Esophagus muscularis mucosa (tissue), 4 donors: ENCODE measurements around the gene SNX18. TPM values are rescaled to one million over a fixed set of nuclear protein-coding genes. Genes with fewer than 3 reads are reported as not detected.

ENCODE experiments used
- DNase-seq: peaks from one replicate; pipeline ENCODE4 v3.0.0-alpha.2; 2017; ENCODE audit errors: extremely low spot score
- H3K27ac ChIP-seq, 4 donors: fragments of 200-600 bp; sonication (generic); replicated peaks in 1 of 4; 1 replicate in 3 of 4; 2 replicates in 1 of 4; pipeline ENCODE4 v1.5.1; 2016 to 2019; ENCODE audit warnings: mild to moderate bottlenecking in 1 of 4
- H3K27me3 ChIP-seq, 4 donors: fragments of 200-600 bp; sonication (generic); one replicate each; pipeline versions ENCODE4 v1.5.1 to v1.6.0; 2016 to 2019
- H3K36me3 ChIP-seq, 4 donors: fragments of 200-600 bp; sonication (generic); one replicate each; pipeline ENCODE4 v1.5.1; 2016 to 2019
- H3K4me1 ChIP-seq, 4 donors: fragments of 200-600 bp; sonication (generic); one replicate each; pipeline ENCODE4 v1.5.1; 2016 to 2019
- H3K4me3 ChIP-seq, 4 donors: fragments of 200-600 bp; sonication (generic); 1 replicate in 2 of 4; 2 replicates in 2 of 4; pipeline ENCODE4 v1.5.1; 2016 to 2019; ENCODE audit warnings: mild to moderate bottlenecking in 4 of 4, moderate library complexity in 1 of 4
- H3K9me3 ChIP-seq, 4 donors: fragments of 200-600 bp; sonication (generic); 1 replicate in 3 of 4; 2 replicates in 1 of 4; pipeline ENCODE4 v1.5.1; 2016 to 2019
- CTCF ChIP-seq, 3 experiments: fragments of 200-600 bp in 2 of 3; fragments of 450-650 bp in 1 of 3; sonication (generic) in 2 of 3; IDR thresholded peaks; one replicate each; pipeline ENCODE4 v1.5.1; 2017 to 2019; ENCODE audit warnings: antibody characterized with exemption in 3 of 3, mild to moderate bottlenecking in 2 of 3, moderate library complexity in 1 of 3
- EP300 ChIP-seq: sonication (generic); formaldehyde crosslinking; IDR thresholded peaks from one replicate; pipeline ENCODE4 v1.6.1; 2017; ENCODE audit warnings: antibody characterized with exemption
- POLR2A ChIP-seq: fragments of 450-650 bp; IDR thresholded peaks from one replicate; pipeline ENCODE4 v1.6.1; 2017; ENCODE audit warnings: antibody characterized with exemption, moderate library complexity, mild to moderate bottlenecking, low read depth
- POLR2AphosphoS5 ChIP-seq, 2 donors: sonication (generic); formaldehyde crosslinking; IDR thresholded peaks; one replicate each; pipeline ENCODE4 v1.6.1; 2017; ENCODE audit warnings: antibody characterized with exemption in 2 of 2
- WGBS: methylation state at CpG from one replicate; pipeline ENCODE4 v1.1.5; 2018; 5-methylcytosine and 5-hydroxymethylcytosine counted together
- intact Hi-C: fragments of 100-400 bp; cut with DNase I; formaldehyde crosslinking; loops from one replicate; pipeline ENCODE4 v1.15.1; 2023
- total RNA-seq, 4 donors: library from RNA; depleted of rRNA; stranded (reverse); fragments of >200 nt; gene quantifications; one replicate each; pipeline versions ENCODE4 v1.1.0 to v1.2.1, GENCODE V29; 2016

SNX18 gene
- total RNA-seq, 4 donors from 2014 or later = 34.1 to 93.3 (median 57.4) TPM

DNA sequence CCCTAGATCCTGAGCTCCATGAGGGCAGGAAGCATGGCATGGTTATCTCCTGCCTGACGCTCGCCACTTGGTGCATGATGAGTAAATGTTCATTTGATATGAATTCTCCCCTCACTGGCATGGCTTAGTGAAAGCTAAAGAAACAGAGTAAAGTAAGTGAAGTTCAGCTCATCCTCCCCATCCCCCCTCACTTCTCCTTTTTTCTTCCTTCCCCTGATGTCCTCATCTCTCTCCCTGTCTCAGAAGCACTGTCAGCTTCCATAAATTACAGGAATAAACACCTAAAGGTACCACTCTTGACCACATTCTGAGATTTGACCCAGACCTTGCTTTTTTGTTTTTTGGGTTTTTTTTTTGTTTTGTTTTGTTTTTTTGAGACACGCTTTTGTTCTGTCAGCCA is 73.3 kb downstream of the SNX18 start:
- H3K36me3 ChIP-seq = no peaks in the 10 kb centered on the region
- DNase-seq = no peak
- H3K4me1 ChIP-seq = no peaks in the 10 kb centered on the region
- intact Hi-C loops = no loop called here
- no peak overlapping the region for H3K27ac ChIP-seq
- H3K9me3 ChIP-seq = peaks cover 0 to 8% (median 5%) of the 10 kb centered on the region in 4 donors
- H3K4me3 ChIP-seq = no peak overlapping the region
- H3K27me3 ChIP-seq = no peaks in the 10 kb centered on the region
- WGBS = 90% methylated on average over 3 of the region's 3 CpGs
- TF ChIP-seq EP300 (no peak), POLR2AphosphoS5 (IDR thresholded peaks at IDR 0.05) (no peak)

DNA sequence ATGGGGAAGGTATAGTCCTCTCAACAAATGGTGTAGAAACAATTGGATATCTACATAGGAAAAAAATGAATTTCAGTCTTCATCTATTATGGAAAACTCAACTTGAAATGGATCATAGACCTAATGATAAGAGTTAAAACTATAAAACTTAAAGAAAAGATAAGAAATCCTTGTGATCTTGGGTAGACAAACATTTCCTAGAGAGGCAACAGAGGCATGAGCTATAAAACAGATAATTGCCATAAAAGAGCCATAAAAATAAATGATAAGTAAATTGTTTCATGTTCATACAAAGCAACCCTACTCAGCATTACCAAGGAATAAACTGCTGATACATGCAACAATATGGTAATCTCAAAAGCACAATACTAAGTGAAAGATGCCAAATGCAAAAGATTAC is 76.2 kb downstream of the SNX18 start:
- Histone ChIP-seq H3K36me3 (no peaks in the 10 kb centered on the region), H3K4me1 (no peaks in the 10 kb centered on the region), H3K27me3 (no peaks in the 10 kb centered on the region), H3K27ac (no peak overlapping the region), H3K9me3 (peaks cover 0 to 17% (median 7%) of the 10 kb centered on the region in 4 donors), H3K4me3 (no peak overlapping the region)
- DNase-seq = no peak
- intact Hi-C loops = no loop called here
- TF ChIP-seq POLR2AphosphoS5 (IDR thresholded peaks at IDR 0.05) = no peak
- TF ChIP-seq POLR2A = no peak
- no peak for TF ChIP-seq CTCF (IDR thresholded peaks at IDR 0.05)
- no peak for TF ChIP-seq EP300

- H3K27me3 ChIP-seq = no peaks in the 10 kb centered on the region
- intact Hi-C loops = no loop called here
- TF ChIP-seq POLR2A (no peak), EP300 (no peak), CTCF (IDR thresholded peaks at IDR 0.05) (no peak), POLR2AphosphoS5 (IDR thresholded peaks at IDR 0.05) (no peak)
Measured at GRCh38 chr5:54594181-54594580, 76.6 kb downstream of the SNX18 start.

DNA sequence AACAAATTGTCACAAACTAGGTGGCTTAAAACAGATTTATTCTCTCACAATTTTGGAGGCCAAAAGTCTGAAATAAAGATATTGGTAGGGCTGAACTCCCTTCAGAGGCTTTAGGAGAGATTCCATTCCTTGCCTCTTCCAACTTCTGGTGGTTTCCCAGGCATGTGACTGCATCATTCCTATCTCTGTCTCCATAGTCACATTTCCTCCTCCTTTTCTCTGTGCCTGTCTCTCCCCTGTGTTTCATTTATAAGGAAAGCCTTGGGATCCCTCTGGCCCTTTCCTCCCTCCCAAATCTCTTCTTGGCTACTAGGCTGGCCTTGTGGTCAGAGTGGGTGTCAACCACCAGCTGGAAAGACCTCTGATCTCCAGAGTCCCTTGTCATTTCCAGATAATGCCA is 78.2 kb downstream of the SNX18 start:
- Histone ChIP-seq H3K27ac (no peak overlapping the region), H3K4me3 (no peak overlapping the region), H3K9me3 (peaks cover 0 to 18% (median 8%) of the 10 kb centered on the region in 4 donors), H3K27me3 (no peaks in the 10 kb centered on the region), H3K4me1 (no peaks in the 10 kb centered on the region), H3K36me3 (no peaks in the 10 kb centered on the region)
- no peak for TF ChIP-seq POLR2AphosphoS5 (IDR thresholded peaks at IDR 0.05)
- no peak for TF ChIP-seq CTCF (IDR thresholded peaks at IDR 0.05)
- TF ChIP-seq EP300 = no peak
- no peak for TF ChIP-seq POLR2A
- intact Hi-C loops = no loop called here
- no peak for DNase-seq

More at GRCh38 chr5:54594181-54594580, 76.6 kb downstream of the SNX18 start:
- Histone ChIP-seq H3K4me3 (no peak overlapping the region), H3K4me1 (no peaks in the 10 kb centered on the region), H3K27ac (no peak overlapping the region), H3K36me3 (no peaks in the 10 kb centered on the region), H3K9me3 (peaks cover 0 to 17% (median 7%) of the 10 kb centered on the region in 4 donors)
- DNase-seq = no peak

Other genes with a start within 250 kb of the SNX18 start
- 10 to 100 TPM; 11.6 to 21.6 (median 16.5) TPM for gene ARL15, start 207.2 kb upstream of the SNX18 start, total RNA-seq
- gene HSPB3, start 62.1 kb upstream of the SNX18 start, total RNA-seq = 100 to 1,000 TPM in 1 of 4 donors, 10 to 100 TPM in 3; 19.1 to 115 (median 51.0) TPM